Measurements from ENCODE around the gene TBL1XR1.

TBL1XR1 gene

DNA sequence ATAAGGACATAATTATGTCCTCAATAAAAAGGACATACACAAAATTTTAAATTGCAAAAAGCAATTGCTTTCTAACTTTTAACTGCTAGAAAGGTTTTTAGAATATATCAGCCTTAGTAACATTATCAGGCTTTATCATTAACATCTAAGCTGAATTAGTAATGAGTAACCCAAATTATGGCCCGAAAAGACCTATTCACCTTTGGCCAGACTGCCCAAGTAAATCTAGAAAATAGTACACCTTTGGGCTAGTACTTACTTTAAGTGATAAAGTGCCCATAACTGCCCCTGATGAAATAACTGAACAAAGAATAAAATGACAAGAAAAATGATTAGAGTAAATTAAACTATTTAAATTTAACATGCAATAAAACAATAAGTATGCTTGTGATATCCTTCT is 117.2 kb downstream of the TBL1XR1 start:
- TF ChIP-seq, protein P1, sequence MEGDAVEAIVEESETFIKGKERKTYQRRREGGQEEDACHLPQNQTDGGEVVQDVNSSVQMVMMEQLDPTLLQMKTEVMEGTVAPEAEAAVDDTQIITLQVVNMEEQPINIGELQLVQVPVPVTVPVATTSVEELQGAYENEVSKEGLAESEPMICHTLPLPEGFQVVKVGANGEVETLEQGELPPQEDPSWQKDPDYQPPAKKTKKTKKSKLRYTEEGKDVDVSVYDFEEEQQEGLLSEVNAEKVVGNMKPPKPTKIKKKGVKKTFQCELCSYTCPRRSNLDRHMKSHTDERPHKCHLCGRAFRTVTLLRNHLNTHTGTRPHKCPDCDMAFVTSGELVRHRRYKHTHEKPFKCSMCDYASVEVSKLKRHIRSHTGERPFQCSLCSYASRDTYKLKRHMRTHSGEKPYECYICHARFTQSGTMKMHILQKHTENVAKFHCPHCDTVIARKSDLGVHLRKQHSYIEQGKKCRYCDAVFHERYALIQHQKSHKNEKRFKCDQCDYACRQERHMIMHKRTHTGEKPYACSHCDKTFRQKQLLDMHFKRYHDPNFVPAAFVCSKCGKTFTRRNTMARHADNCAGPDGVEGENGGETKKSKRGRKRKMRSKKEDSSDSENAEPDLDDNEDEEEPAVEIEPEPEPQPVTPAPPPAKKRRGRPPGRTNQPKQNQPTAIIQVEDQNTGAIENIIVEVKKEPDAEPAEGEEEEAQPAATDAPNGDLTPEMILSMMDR (IDR thresholded peaks at IDR 0.05; ENCODE audit: insufficient read depth, missing control alignments): no peak
- DNase-seq (ENCODE audit: insufficient read length, low spot score) (no peak), FAIRE-seq (no peak)

DNA sequence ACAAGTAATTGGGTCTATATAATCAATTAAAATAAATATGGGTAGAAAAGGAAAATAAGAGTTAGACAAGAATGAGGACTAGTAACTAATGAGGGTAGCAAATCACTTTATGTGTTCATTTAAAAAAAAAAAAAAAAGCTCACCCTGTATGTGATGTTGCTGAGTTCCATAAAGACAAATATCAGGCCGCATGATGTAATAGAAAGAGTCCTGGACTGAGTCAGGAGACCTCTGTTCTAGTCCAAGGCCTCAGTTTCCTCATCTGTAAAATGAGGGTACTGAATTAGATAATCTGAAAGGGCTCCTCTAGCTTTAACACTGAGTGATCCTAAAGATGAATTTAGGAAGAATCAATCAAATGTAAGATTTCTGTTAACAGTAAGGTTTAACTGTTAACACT is 117.6 kb downstream of the TBL1XR1 start:
- TF ChIP-seq, protein P1 (IDR thresholded peaks at IDR 0.05; ENCODE audit: insufficient read depth, missing control alignments): no peak

DNA sequence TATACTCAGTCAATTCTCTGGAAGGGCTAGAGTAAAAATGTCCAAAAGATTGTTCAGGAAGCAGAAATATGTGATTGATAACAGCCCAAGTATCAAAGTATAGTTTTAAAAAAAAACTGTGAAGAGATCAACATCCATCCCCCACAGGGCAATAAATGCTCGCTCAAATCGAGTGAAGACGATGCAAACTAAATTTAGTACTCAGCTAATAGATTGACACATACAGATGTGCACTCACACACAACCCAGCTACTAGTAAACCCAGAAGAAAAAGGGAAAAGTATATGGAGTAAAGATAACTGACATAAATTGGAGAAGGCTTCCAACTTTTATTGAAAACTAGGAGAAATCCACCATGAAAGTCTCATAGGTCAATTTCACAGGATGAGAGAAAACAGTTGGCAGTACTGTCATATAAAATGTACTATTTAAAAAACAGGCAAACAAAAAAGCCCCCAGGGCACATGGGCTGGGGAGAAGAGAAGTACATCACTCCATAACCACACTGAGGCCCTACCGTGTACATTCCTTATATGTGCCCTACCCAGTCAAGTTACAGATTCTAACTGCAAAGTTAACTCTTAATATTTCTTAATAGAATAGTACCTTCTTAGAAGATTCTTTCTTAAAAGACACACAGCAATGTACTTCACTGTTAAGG is 125.7 kb downstream of the TBL1XR1 start:
- FAIRE-seq (no peak), DNase-seq (ENCODE audit: insufficient read length, low spot score) (no peak)
- TF ChIP-seq, protein P1 (IDR thresholded peaks at IDR 0.05; ENCODE audit: insufficient read depth, missing control alignments): no peak

More for the DNA sequence above, 117.6 kb downstream of the TBL1XR1 start:
- no peak for FAIRE-seq
- DNase-seq (ENCODE audit: insufficient read length, low spot score): no peak

DNA sequence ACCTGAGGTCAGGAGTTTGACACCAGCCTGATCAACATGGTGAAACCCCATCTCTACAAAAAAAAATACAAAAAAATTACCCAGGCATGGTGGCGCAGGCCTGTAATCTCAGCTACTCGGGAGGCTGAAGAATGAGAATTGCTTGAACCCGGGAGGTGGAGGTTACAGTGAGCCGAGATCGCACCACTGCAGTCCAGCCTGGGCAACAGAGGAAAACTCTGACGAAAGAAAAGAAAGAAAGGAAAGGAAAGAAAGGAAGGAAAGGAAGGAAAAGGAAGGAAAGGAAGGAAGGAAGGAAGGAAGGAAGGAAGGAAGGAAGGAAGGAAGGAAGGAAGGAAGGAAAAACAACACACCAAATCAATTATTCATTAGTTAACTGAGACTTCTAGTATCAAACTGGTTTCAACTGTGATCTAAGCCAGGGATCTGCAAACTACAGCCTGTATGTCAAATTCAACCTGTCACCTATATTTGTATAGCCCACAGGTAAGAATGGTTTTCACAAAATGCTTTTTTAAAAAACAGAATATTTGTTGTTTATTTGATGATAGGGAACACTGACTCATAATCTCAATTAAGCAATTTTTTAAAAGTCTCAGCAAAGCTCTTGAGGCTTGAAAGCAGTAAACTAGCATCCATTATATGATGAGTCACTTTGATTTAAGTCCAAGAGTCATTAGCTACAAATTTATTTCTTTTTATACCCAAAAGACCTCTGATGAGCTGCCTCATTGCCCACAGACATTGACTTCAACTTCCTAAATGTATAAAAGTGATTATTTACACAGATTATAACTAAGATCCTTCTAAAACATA is 127.6 kb downstream of the TBL1XR1 start:
- DNase-seq (ENCODE audit: insufficient read length, low spot score): no peak
- TF ChIP-seq, protein P1 (IDR thresholded peaks at IDR 0.05; ENCODE audit: insufficient read depth, missing control alignments): no peak
- FAIRE-seq: no peak

DNA sequence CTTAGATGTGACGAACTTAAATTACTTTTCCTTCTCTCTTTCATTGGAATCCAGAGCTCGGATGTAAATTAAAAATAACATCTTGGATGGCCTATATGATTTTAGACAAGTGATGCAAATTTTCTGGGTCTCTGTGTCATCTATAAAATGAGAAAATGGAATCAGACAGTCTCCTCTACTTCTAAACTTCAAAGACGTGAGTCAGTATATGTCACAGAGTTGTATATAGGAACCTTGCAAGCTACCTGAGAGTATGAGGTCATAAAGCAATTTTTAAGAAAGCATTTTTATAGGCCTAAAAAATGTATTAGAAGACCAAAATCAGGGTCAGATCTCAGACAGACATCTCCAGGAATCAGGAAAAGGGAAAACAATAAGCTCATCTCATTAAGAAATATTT is 128.3 kb downstream of the TBL1XR1 start:
- TF ChIP-seq, protein P1 (IDR thresholded peaks at IDR 0.05; ENCODE audit: insufficient read depth, missing control alignments): no peak
- no peak for DNase-seq (ENCODE audit: insufficient read length, low spot score)
- FAIRE-seq: no peak

DNA sequence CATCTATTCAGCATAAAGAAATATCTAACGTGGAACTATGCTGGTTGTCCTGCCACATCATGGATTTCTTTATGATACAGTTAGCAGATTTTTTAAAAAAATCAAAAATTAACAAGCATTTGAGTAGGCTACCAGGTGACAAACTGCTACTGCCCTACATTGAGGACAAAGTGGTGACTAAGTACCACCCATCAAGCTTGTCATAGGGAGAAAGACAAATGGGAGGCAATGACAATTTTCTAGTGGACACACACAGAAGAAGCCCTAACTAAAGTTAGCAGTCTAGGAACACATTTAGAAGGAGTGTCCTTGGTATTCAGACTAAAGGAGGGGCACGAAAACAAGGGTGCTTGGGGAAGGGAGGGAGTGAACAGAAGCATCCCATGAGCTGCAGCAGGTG is 131.2 kb downstream of the TBL1XR1 start:
- FAIRE-seq: no peak
- DNase-seq (ENCODE audit: insufficient read length, low spot score): no peak
- TF ChIP-seq, protein P1 (IDR thresholded peaks at IDR 0.05; ENCODE audit: insufficient read depth, missing control alignments): no peak
